RPMI7951 (cell line): Measurements from ENCODE around the gene PCNX2. TPM values are rescaled to one million over a fixed set of nuclear protein-coding genes. Genes with fewer than 3 reads are reported as not detected.
A peak's percentile ranks its signal among the peaks of the same experiment; 100 is the strongest.

Experiments used
- DNase-seq: peaks from one replicate; pipeline ENCODE4 v3.0.0-alpha.2; 2012; ENCODE audit warnings: low read depth
- total RNA-seq: library from RNA; depleted of rRNA; stranded (reverse); fragments of >200 nt; shearing (Covaris generic); gene quantifications from 2 replicates; pipeline ENCODE4 v1.2.3, GENCODE V29; 2014

Gene PCNX2
- total RNA-seq, 1 experiment from 2014 or later, result 6.0 TPM

- DNase-seq, result no peak
Measured at GRCh38 chr1:232965912-232966217, 329.7 kb downstream of the PCNX2 start.

GRCh38 chr1:232965124-232965911 is 330.2 kb downstream of the PCNX2 start:
- DNase-seq, result no peak

- no peak for DNase-seq
Measured at GRCh38 chr1:232964601-232965000, 330.9 kb downstream of the PCNX2 start.

- no peak for DNase-seq
Measured at GRCh38 chr1:232962761-232963745, 332.5 kb downstream of the PCNX2 start.

GRCh38 chr1:232958067-232958466 is 337.5 kb downstream of the PCNX2 start:
- DNase-seq, result no peak

GRCh38 chr1:232956081-232956480 is 339.4 kb downstream of the PCNX2 start:
- DNase-seq, result no peak

- DNase-seq, result no peak
Measured at GRCh38 chr1:232954594-232955365, 340.7 kb downstream of the PCNX2 start.

- DNase-seq, result peak; percentile 65
Measured at GRCh38 chr1:232952514-232953499, 342.7 kb downstream of the PCNX2 start.

GRCh38 chr1:232951605-232952004 is 343.9 kb downstream of the PCNX2 start:
- DNase-seq, result no peak

- DNase-seq, result peak; percentile 24
Measured at GRCh38 chr1:232951180-232951579, 344.3 kb downstream of the PCNX2 start.

- peak; percentile 84 for DNase-seq
Measured at GRCh38 chr1:232950197-232951176, 345.0 kb downstream of the PCNX2 start, which contains the start of gene NTPCR. TSS of gene NTPCR (plus strand) at chr1:232950611. CDS start at chr1:232950711, 100 bp downstream.

- DNase-seq, result no peak
Measured at GRCh38 chr1:232949636-232950196, 345.8 kb downstream of the PCNX2 start.

GRCh38 chr1:232944347-232944746 is 351.2 kb downstream of the PCNX2 start:
- no peak for DNase-seq

GRCh38 chr1:232943679-232944252 is 351.8 kb downstream of the PCNX2 start:
- DNase-seq, result no peak

GRCh38 chr1:232942413-232943294 is 352.9 kb downstream of the PCNX2 start:
- no peak for DNase-seq

GRCh38 chr1:232940262-232940661 is 355.3 kb downstream of the PCNX2 start:
- no peak for DNase-seq

GRCh38 chr1:232939748-232940147 is 355.8 kb downstream of the PCNX2 start:
- DNase-seq, result no peak

- no peak for DNase-seq
Measured at GRCh38 chr1:232938926-232939325, 356.6 kb downstream of the PCNX2 start.
